NCI-H2196 (cell line): ENCODE measurements around the gene INCENP.
"Not testable (repeated sequence)": the region's sequence is repeated elsewhere in the genome, so short reads cannot be mapped to it uniquely, and the experiment has no call there.

Experiments used
- DNase-seq: peaks from one replicate; lab custom pipeline; 2025; ENCODE audit not compliant: unreplicated experiment; lab: John Stamatoyannopoulos, UW

The INCENP gene

GRCh38 chr11:62169448-62169847 is 45.6 kb downstream of the INCENP start:
- DNase-seq = no peak

GRCh38 chr11:62169935-62170334 is 46.1 kb downstream of the INCENP start:
- DNase-seq = no peak

GRCh38 chr11:62171261-62171723 is 47.5 kb downstream of the INCENP start:
- DNase-seq = peak; percentile 90

- DNase-seq = no peak
Measured at GRCh38 chr11:62172294-62172693, 48.5 kb downstream of the INCENP start.

- DNase-seq = no peak
Measured at GRCh38 chr11:62176766-62177165, 53.0 kb downstream of the INCENP start.

- no peak for DNase-seq
Measured at GRCh38 chr11:62179995-62180394, 56.2 kb downstream of the INCENP start.

- DNase-seq = no peak
Measured at GRCh38 chr11:62181097-62181496, 57.3 kb downstream of the INCENP start.

GRCh38 chr11:62182147-62182891 is 58.5 kb downstream of the INCENP start:
- no peak for DNase-seq

GRCh38 chr11:62186195-62186594 is 62.4 kb downstream of the INCENP start:
- DNase-seq = peak; percentile 75

- no peak for DNase-seq
Measured at GRCh38 chr11:62190011-62190410, 66.2 kb downstream of the INCENP start, which contains the start of gene SCGB1D1. Gene SCGB1D1 (plus strand): TSS chr11:62190216. CDS start chr11:62190285, 69 bp downstream.

GRCh38 chr11:62193952-62194351 is 70.1 kb downstream of the INCENP start:
- DNase-seq = no peak

- DNase-seq = not testable (repeated sequence)
Measured at GRCh38 chr11:62195010-62195409, 71.2 kb downstream of the INCENP start.

GRCh38 chr11:62195945-62196344 is 72.1 kb downstream of the INCENP start:
- DNase-seq = no peak

- DNase-seq = not testable (repeated sequence)
Measured at GRCh38 chr11:62197400-62197799, 73.6 kb downstream of the INCENP start.

- DNase-seq = peak; percentile 38
Measured at GRCh38 chr11:62201376-62201775, 77.6 kb downstream of the INCENP start.
